Peyer's patch (tissue), 4 donors: ENCODE data around the gene ULK1. TPM values are rescaled to one million over a fixed set of nuclear protein-coding genes. Genes with fewer than 3 reads are reported as not detected.
"Not testable (repeated sequence)": the region's sequence is repeated elsewhere in the genome, so short reads cannot be mapped to it uniquely, and the experiment has no call there.

Experiments
- DNase-seq, 3 donors: peaks; one replicate each; pipeline ENCODE4 v3.0.0-alpha.2; 2017 to 2019
- H3K27ac ChIP-seq, 4 donors: fragments of 200-600 bp; sonication (generic); one replicate each; pipeline ENCODE4 v1.5.1; 2016 to 2019
- H3K27me3 ChIP-seq, 2 donors: fragments of 200-600 bp; sonication (generic); one replicate each; pipeline ENCODE4 v1.5.1; 2019
- H3K36me3 ChIP-seq, 3 donors: fragments of 200-600 bp; sonication (generic); one replicate each; pipeline ENCODE4 v1.5.1; 2016 to 2019
- H3K4me1 ChIP-seq, 4 donors: fragments of 200-600 bp; sonication (generic); one replicate each; pipeline ENCODE4 v1.5.1; 2016 to 2019
- H3K4me3 ChIP-seq, 4 donors: fragments of 200-600 bp; sonication (generic); 1 replicate in 3 of 4; 2 replicates in 1 of 4; pipeline ENCODE4 v1.5.1; 2016 to 2019; ENCODE audit warnings: mild to moderate bottlenecking in 1 of 4
- H3K9me3 ChIP-seq, 4 donors: fragments of 200-600 bp; sonication (generic); one replicate each; pipeline ENCODE4 v1.5.1; 2016 to 2019; ENCODE audit warnings: mild to moderate bottlenecking in 1 of 4
- CTCF ChIP-seq, 6 experiments: fragments of 450-650 bp in 4 of 6; fragments of 200-600 bp in 2 of 6; sonication (generic) in 1 of 6; IDR thresholded peaks; one replicate each; pipeline ENCODE4 v1.5.1; 2017 to 2019; ENCODE audit warnings: antibody characterized with exemption in 6 of 6, mild to moderate bottlenecking in 3 of 6, moderate library complexity in 1 of 6
- POLR2A ChIP-seq, 2 donors: fragments of 450-650 bp; IDR thresholded peaks; one replicate each; pipeline ENCODE4 v1.5.1; 2017; ENCODE audit warnings: antibody characterized with exemption in 2 of 2, mild to moderate bottlenecking in 2 of 2, moderate library complexity in 2 of 2
- total RNA-seq, 4 donors: library from RNA; depleted of rRNA; stranded (reverse); fragments of >200 nt; gene quantifications; one replicate each; pipeline ENCODE4 v1.1.0, GENCODE V29; 2016

The ULK1 gene
- total RNA-seq, 4 donors from 2014 or later: 25.2 to 54.1 (median 38.8) TPM

- DNase-seq: no peak
- no peak overlapping the region for H3K27ac ChIP-seq
- peaks cover 0 to 4% (median 0%) of the 10 kb centered on the region in 4 donors for H3K9me3 ChIP-seq
- no peaks in the 10 kb centered on the region for H3K36me3 ChIP-seq
- TF ChIP-seq CTCF (IDR thresholded peaks at IDR 0.05) (no peak), POLR2A (IDR thresholded peaks at IDR 0.05) (no peak)
- H3K4me1 ChIP-seq: no peaks in the 10 kb centered on the region
- H3K27me3 ChIP-seq: no peaks in the 10 kb centered on the region
- H3K4me3 ChIP-seq: no peak overlapping the region
These were observed 11.5 kb upstream of the ULK1 start for GRCh38 chr12:131882804-131883520.

- Histone ChIP-seq H3K9me3 (peaks cover 0 to 4% (median 0%) of the 10 kb centered on the region in 4 donors), H3K4me3 (no peak overlapping the region), H3K27me3 (no peaks in the 10 kb centered on the region), H3K36me3 (no peaks in the 10 kb centered on the region), H3K27ac (no peak overlapping the region), H3K4me1 (no peaks in the 10 kb centered on the region)
- DNase-seq: no peak
- TF ChIP-seq CTCF (IDR thresholded peaks at IDR 0.05) (no peak), POLR2A (IDR thresholded peaks at IDR 0.05) (no peak)
These were observed 10.9 kb upstream of the ULK1 start for GRCh38 chr12:131883521-131883900.

- not testable (repeated sequence) for H3K36me3 ChIP-seq, H3K9me3 ChIP-seq, DNase-seq, H3K27ac ChIP-seq, H3K27me3 ChIP-seq, H3K4me3 ChIP-seq, H3K4me1 ChIP-seq
These were observed 9.3 kb upstream of the ULK1 start for GRCh38 chr12:131885076-131885475.

- no peak for TF ChIP-seq CTCF (IDR thresholded peaks at IDR 0.05)
- TF ChIP-seq POLR2A (IDR thresholded peaks at IDR 0.05): no peak
- no peak overlapping the region for H3K4me3 ChIP-seq
- DNase-seq: no peak
- H3K4me1 ChIP-seq: no peaks in the 10 kb centered on the region
- H3K27me3 ChIP-seq: no peaks in the 10 kb centered on the region
- H3K36me3 ChIP-seq: no peaks in the 10 kb centered on the region
- H3K27ac ChIP-seq: no peak overlapping the region
- H3K9me3 ChIP-seq: peaks cover 0 to 4% (median 0%) of the 10 kb centered on the region in 4 donors
These were observed 8.8 kb upstream of the ULK1 start for GRCh38 chr12:131885543-131886057.

GRCh38 chr12:131891722-131892121, 2.7 kb upstream of the ULK1 start:
- not testable (repeated sequence) for DNase-seq, H3K4me3 ChIP-seq, H3K27ac ChIP-seq, H3K36me3 ChIP-seq, H3K9me3 ChIP-seq, H3K27me3 ChIP-seq
- peaks cover 0 to 12% (median 7%) of the 10 kb centered on the region in 4 donors for H3K4me1 ChIP-seq

- H3K4me3 ChIP-seq: no peak overlapping the region
- DNase-seq: no peak
- H3K27ac ChIP-seq: no peak overlapping the region
- peaks cover 0 to 6% (median 0%) of the 10 kb centered on the region in 3 donors for H3K36me3 ChIP-seq
- H3K27me3 ChIP-seq: no peaks in the 10 kb centered on the region
- peaks cover 0 to 16% (median 12%) of the 10 kb centered on the region in 4 donors for H3K4me1 ChIP-seq
- H3K9me3 ChIP-seq: no peaks in the 10 kb centered on the region
- TF ChIP-seq POLR2A (IDR thresholded peaks at IDR 0.05) (no peak), CTCF (IDR thresholded peaks at IDR 0.05) (no peak)
These were observed 1.5 kb upstream of the ULK1 start for GRCh38 chr12:131892711-131893604.
